Amniotic stem cell (primary cell): ENCODE measurements around the gene SLC39A11.
"Not testable (repeated sequence)": the region's sequence is repeated elsewhere in the genome, so short reads cannot be mapped to it uniquely, and the experiment has no call there.

Experiments
- DNase-seq: peaks from one replicate; lab custom pipeline; 2025; lab: John Stamatoyannopoulos, UW

The SLC39A11 gene

DNA sequence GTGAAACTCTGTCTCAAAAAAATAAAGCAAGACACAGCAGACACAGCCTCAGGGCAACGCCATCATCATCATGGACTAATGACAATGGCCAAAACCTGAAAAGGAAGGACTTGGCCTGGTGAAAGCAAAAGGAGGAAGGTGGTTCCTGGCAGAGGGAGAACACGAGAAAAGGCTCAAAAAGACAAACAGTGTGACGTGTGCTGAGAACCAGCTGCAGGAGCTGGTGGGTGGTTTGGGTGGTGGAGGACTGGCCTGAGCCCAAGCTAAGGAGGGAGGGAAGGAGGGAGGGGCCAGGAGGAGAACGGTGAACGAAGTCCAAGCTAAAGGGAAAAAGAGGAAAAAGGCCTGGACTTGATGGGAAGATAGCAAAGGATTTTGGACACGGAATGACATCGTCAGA lies 85.1 kb downstream of the SLC39A11 start:
- DNase-seq = no peak

DNA sequence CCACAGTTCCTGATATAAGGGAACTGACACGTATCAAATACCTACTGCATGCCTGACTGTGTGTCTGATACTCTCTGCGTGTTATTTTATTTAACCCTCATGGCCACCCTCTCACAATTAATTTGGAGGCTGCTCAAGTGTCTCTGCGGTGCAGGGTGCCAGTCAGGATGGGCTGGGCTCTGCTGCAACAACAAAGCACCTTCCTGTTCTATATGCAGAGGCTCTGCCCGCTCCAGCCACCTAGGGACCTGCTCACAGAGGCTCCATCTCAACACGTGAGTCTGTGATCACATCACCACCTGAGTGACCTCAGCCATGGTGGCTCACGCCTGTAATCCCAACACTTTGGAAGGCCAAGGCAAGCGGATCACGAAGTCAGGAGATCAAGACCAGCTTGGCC lies 87.1 kb downstream of the SLC39A11 start:
- DNase-seq = no peak

DNA sequence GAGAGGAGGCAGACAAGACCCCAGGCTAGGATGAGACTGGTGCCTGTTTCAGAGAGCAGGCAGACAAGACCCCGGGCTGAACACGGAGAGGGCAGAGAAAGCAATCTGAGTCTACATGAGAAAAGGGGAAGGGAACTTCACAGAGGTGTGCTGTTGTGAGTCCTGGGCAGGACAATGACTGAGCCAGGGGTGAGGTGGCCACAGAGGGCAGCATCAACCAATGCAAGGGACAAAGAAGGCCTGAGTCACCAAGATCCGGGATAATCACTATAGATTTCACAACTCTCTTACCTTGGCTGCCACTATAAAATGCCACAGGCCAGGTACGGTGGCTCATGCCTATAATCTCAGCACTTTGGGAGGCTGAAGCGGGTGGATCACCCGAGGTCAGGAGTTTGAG lies 89.0 kb downstream of the SLC39A11 start:
- DNase-seq = no peak

DNA sequence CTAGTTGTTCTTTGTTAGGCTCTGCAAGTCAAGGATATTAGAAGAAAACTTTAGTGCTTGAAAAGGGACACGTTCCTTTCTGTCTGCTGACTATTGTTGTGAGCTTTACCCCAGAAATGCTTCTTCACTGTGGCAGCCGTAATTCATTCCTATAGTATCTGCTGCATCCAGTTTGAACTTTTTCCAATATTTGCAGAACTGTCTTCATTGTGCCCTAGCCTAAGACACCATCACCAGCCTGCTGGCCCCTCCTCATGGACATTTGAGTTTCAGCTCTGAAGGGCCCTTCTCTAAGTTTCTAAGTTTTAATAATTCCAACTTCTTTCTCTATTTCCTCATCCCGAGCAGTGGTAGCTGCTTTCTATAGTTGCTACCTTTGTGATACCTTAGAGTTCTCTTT lies 91.7 kb downstream of the SLC39A11 start:
- no peak for DNase-seq

- DNase-seq = not testable (repeated sequence)
These were observed 93.0 kb downstream of the SLC39A11 start for GRCh38 chr17:72999474-72999873.

DNA sequence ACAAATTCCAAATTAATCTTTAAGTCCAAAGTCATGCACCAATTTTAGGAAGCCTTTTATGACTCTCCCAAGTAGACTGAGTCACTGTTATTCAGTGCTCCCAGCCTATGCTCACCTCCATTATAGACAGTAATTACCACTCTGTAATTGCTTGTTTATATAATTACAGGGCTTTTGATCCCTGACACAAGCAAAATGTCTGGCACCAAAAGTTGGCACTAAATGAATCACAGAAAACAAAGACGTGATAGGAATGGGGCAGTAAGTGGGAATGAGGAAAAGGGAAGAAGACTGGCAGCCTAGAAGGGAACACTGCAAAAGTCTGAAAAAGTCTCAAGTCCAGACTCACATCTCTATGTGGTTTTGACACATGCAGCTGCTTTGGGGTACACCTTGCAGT lies 94.1 kb downstream of the SLC39A11 start:
- DNase-seq = no peak

- DNase-seq = no peak
These were observed 94.9 kb downstream of the SLC39A11 start for GRCh38 chr17:72997559-72997958.

DNA sequence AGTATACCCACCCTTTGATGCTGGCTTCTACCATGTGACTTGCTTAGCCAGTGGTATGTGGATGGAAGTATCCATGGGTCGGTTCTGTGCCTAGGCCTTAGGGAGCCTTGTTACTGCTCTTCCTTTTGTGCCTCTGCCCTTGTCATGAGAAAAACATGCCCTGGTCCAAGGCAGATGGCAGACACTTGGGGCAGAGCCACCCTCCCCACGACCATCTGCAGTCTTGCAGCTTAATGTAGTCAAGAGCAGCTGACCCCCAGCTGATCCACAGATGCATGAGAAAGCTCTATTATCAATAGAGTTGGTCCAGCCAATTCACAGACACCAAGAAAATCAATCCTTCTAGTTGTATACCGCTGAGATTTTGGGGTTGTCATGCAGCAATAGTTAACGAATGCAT lies 95.7 kb downstream of the SLC39A11 start:
- DNase-seq = no peak

DNA sequence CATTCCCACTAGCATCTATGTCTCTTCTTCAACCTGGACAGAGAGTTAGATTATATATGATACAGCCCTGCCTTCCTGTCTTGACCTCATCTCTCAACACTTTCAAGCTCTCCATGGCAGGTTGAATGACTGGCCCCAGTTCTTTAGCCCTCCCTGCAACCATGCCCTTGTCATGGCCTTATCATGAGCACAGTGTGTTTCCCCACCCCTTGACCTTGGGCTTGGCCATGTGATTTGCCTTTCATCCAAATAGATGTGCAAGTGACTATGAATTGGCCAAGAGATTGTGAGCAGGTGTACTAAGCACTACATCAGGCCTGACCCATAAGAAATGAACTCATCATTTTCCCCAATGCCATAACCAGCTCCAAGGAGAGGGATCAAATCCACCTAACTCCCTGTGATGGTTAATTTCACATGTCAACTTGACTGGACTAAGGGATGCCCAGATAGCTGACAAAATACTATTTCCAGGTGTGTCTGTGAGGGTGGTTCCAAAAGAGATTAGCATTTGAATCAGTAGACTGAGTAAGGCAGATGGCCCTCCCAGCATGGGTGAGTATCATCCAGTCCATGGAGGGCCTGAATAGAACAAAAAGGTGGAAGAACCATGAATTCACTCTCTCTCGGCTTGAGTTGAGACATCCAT lies 97.4 kb downstream of the SLC39A11 start:
- no peak for DNase-seq

- DNase-seq = not testable (repeated sequence)
These were observed 99.6 kb downstream of the SLC39A11 start for GRCh38 chr17:72992783-72993467.

DNA sequence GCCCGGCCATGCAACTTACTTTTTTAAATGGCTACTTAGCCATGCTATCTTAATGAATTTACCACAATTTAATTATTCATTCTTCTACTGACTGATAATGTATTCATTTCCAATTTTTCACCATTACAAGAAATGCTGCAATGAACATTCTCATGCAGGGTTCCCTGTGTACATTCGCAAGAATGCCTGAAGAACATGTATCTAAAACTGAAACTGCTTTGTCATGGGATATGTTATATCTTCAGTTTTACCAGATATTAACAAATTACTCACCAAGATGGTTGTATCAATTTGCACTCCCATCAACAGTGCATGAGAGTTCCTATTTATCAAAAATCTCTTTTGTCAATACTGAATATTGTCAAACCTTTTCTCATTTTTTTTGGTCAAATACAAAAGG lies 100.8 kb downstream of the SLC39A11 start:
- no peak for DNase-seq

- no peak for DNase-seq
These were observed 103.3 kb downstream of the SLC39A11 start for GRCh38 chr17:72989074-72989610.

DNA sequence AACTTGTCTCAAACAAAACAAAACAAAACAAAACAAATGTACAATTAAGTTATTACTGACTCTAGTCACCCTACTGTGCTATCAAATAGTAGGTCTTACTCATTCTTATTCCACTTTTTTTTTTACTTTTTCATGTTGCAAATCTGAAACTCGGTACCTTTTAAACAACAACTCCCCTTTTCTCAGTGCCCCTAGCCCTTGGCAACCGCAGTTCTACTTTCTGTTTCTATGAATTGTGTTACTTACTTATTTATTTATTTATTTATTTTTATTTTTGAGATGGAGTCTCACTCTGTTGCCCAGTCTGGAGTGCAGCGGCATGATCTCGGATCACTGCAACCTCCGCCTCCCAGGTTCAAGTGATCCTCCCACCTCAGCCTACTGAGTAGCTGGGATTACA lies 104.0 kb downstream of the SLC39A11 start:
- DNase-seq = no peak

DNA sequence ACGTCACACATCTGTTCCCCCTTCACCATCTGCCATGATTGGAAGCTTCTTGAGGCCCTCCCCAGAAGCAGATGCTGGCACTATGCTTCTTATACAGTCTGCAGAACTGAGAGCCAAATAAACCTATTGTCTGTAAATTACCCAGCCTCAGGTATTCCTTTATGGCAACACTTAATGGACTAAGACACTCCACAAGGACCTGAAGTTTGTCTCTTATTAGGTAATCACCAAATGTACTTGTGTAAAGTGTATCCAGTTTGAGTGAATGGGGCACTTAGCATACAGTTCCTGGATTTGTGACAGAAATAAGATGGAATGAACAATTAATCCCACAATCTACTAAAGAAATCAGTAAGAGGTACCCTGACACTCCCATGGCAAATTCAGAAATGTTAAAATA lies 105.3 kb downstream of the SLC39A11 start:
- no peak for DNase-seq

DNA sequence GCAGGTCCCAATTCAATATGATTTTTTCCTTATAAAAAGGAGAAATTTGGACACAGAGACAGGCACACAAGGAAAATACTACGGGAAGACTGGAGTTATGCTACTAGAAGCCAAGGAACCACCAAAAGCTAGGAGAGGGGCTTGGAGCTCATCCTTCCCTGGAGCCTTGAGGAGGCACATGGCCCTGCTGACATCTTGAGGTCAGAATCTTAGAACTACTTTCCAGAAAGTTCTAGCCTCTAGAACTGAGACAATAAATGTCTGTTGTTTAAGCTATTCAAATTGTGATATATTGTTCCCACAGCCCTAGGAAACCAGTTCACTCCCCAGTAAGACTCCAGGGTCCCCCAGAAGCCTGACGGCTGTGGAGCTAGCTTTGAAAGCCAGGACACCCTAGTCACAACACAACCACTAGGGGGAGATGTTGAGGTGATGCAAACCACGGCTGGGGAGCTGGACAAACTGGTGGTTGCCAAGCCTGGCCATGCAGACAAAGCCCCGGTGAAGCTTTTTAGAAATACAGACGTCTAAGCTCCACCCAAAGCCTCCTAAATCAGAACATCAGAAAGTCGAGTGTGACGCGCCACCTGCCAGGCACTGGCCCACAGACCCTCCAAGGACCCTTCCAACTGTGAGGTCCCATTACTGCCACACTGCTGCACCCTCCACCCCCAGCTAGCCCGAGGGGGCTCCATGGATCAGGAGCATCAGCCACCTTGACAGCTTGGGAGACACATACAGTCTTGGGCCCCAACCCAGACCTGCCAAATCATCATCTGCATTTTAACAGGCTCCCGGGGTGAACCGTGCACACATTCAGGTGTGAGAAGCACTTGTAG lies 106.4 kb downstream of the SLC39A11 start:
- peak; percentile 63 for DNase-seq

DNA sequence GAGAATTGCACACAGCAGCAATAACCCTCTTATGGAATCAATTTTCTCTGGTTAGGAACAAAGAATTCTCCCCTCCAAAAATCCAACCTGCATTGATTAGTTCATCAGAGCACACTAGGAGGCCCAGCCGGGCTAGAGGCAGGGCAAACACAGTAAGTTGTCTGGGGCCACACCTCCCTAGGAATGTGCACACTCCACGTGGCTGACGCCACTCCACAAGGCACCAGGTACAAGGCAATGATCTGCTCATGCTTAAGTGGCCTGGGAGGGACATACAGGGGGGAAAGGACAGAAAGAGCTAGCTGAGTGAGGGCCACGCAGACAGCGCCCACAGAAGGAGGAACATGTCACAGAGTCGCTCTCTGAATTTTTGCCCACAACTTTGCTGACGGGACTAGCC lies 107.6 kb downstream of the SLC39A11 start:
- DNase-seq = no peak

DNA sequence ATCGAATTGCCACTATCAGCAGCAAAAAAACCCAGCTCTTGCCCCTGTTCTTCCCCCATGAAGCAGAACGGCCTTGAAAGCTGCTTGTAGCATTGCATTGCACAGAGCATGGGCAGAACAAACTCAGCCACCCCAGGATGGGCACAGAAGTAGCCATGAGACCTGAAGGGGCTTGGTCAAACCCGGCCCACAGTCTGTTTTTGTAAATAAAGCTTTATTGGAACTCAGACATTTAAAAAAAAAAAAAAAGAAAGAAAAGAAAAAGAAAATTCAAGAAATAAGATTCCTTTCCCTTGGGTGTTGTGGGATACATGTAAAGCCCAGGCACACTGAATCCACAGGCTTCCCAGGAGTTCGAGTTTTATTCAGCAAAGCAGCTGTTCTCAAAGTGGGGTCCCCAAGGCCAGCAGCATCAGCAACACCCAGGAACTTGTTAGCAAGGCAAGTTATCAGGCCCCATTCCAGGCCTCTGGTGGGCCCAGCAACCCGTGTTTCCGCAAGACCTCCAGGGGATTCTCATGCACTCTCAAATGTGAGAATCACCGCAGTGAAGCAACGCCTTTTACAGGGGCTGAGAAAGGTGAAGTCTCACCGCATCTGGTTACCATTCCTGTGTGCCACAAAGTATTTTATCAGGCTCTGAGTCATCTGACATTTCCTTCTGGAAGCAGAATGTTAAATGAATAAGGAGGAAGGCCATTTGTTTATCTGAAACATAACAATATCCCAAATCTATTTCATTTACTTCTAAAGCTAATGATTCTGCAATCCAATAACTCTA lies 108.2 kb downstream of the SLC39A11 start:
- peak; percentile 46 for DNase-seq

DNA sequence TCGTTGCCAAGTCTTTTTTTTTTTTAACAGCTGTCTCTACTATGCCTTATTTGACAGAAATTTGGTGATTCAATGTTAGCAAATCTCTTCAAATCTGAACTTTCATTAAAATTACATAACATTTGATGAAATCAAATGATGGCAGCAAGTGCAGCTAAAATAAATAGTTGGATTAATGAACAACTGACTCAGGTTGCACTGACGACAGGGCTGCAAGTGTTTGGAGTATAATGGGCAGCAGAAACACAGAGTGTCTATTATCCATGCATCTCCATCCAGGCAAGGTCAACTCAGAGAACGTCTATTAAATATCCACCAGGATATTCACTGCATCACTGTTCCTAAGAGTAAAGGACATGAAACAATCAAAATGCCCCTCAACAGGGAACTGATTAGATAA lies 109.8 kb downstream of the SLC39A11 start:
- DNase-seq = no peak

DNA sequence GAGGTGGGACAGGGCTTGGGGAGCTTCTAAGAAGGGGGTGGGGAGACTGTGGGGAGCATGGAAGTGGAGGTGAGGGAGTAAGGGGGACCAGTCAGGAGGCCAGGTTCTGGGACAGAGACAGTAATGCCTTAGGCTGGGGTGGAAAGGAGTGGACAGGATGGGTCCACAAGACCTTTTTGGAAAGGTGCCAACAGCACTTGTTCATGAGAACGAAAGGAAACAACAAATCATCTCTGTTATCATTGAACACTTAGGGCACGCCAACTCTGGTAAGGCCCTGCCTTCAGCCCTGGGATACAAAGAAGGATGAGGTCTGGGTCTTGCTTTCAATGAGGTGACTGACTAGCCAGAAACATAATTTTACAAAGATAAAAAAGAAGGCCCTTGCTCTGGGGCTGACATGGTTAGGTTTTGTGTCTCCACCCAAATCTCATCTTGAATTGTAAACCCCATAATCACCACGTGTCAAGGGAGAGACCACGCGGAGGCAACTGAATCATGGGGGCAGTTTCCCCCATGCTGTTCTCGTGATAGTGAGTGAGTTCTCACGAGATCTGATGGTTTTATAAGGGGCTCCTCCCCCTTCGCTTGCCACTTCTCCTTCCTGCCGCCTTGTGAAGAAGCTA lies 113.8 kb downstream of the SLC39A11 start:
- no peak for DNase-seq

DNA sequence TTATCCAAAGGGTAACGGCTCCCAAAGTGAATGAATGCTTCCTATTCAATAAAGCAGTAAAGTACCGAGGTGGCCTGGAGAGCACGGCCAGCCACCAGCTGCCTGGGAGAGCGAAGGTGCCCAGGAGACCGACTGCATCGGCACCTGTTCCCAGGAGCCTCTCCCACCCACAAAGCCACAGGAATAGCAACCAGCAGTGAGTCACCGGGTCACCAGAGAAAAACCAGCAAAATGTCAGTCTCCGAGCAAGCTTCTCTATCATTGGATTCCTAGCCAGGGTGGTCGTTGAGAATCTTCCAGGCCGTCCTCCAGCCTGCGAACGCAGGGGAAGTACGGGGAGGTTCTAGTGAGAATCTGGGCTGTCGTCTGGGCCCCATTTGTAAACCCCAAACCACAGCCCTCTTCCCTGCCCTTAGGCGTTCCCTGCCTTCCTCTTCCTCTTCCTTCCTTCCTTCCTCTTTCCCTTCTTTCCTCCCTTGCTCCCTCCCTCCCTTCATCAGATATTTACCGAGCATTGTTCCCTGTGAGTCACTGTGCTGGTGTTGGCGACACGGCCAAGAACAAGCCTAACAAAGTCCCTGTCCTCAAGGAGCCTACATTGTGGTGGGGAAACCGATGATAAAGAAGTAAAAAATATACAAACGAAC lies 114.6 kb downstream of the SLC39A11 start:
- DNase-seq = no peak
